Spleen (tissue), 11 donors: ENCODE results near the gene CXADR. TPM values are rescaled to one million over a fixed set of nuclear protein-coding genes. Genes with fewer than 3 reads are reported as not detected.

ENCODE experiments used
- DNase-seq: peaks from one replicate; pipeline ENCODE4 v3.0.0-alpha.2; 2020
- H3K27ac ChIP-seq, 8 donors: fragments of 200-600 bp; sonication (generic) in 7 of 8; 1 replicate in 4 of 8; 2 replicates in 4 of 8; pipeline versions ENCODE4 v1.5.0 to v1.8.0; 2016 to 2021; ENCODE audit warnings: inconsistent platforms in 4 of 8, mild to moderate bottlenecking in 4 of 8, moderate library complexity in 1 of 8
- H3K27me3 ChIP-seq, 7 donors: fragments of 200-600 bp; sonication (generic) in 6 of 7; replicated peaks in 1 of 7; 1 replicate in 4 of 7; 2 replicates in 3 of 7; pipeline versions ENCODE4 v1.5.0 to v1.8.0; 2016 to 2021; ENCODE audit warnings: inconsistent platforms in 3 of 7, mild to moderate bottlenecking in 1 of 7
- H3K36me3 ChIP-seq, 6 donors: fragments of 200-600 bp; sonication (generic) in 5 of 6; 1 replicate in 4 of 6; 2 replicates in 2 of 6; pipeline versions ENCODE4 v1.5.0 to v1.8.0; 2016 to 2021; ENCODE audit warnings: inconsistent platforms in 2 of 6
- H3K4me1 ChIP-seq, 6 donors: fragments of 200-600 bp; sonication (generic) in 5 of 6; 1 replicate in 3 of 6; 2 replicates in 3 of 6; pipeline versions ENCODE4 v1.5.0 to v1.8.0; 2016 to 2021; ENCODE audit warnings: inconsistent platforms in 3 of 6
- H3K4me3 ChIP-seq, 8 donors: fragments of 200-600 bp; sonication (generic) in 7 of 8; 1 replicate in 4 of 8; 2 replicates in 4 of 8; pipeline versions ENCODE4 v1.5.0 to v1.8.0; 2016 to 2021; ENCODE audit warnings: inconsistent platforms in 4 of 8, mild to moderate bottlenecking in 4 of 8, moderate library complexity in 2 of 8
- H3K9me3 ChIP-seq, 8 donors: fragments of 200-600 bp; sonication (generic) in 7 of 8; 1 replicate in 4 of 8; 2 replicates in 4 of 8; pipeline versions ENCODE4 v1.5.0 to v1.8.0; 2016 to 2021; ENCODE audit warnings: inconsistent platforms in 4 of 8
- POLR2A ChIP-seq, 3 donors: fragments of 450-650 bp; IDR thresholded peaks; one replicate each; pipeline ENCODE4 v1.5.1; 2017; ENCODE audit warnings: antibody characterized with exemption in 3 of 3, mild to moderate bottlenecking in 1 of 3
- POLR2AphosphoS5 ChIP-seq, 3 donors: sonication (generic); formaldehyde crosslinking; IDR thresholded peaks; one replicate each; pipeline ENCODE4 v1.5.1; 2017; ENCODE audit warnings: antibody characterized with exemption in 3 of 3
- WGBS, 5 donors: extraction: QIAGEN DNeasy Blood & Tissue Kit in 3 of 5; methylation state at CpG; one replicate each; pipeline versions ENCODE4 v1.1.5 to v1.1.7; 2013 to 2018; 5-methylcytosine and 5-hydroxymethylcytosine counted together
- intact Hi-C: fragments of 100-400 bp; cut with DNase I; formaldehyde crosslinking; loops from one replicate; pipeline ENCODE4 v1.15.0; 2023; ENCODE audit warnings: low total_unique reads
- polyA plus RNA-seq, 3 donors: library from polyadenylated mRNA; stranded (reverse); fragments of 200-250 nt; gene quantifications; one replicate each; pipeline ENCODE4 v1.2.1, GENCODE V29; 2013
- total RNA-seq, 7 donors: library from RNA; depleted of rRNA in 3 of 7; stranded (reverse); fragments of >200 nt in 3 of 7; fragmentation: NEBNext Ultra II Directional in 4 of 7; extraction: Animal tissue kit (Norgen Biotek cat#: 25700) in 4 of 7; gene quantifications; one replicate each; pipeline versions ENCODE4 v1.1.0 to v1.2.1, GENCODE V29; 2016 to 2021
- TF ChIP-seq, protein P1 (sequence below), 11 experiments: fragments of 200-600 bp in 7 of 11; fragments of 450-650 bp in 4 of 11; sonication (generic) in 4 of 11; IDR thresholded peaks in 8 of 11; conservative IDR thresholded peaks in 3 of 11; 1 replicate in 7 of 11; 2 replicates in 4 of 11; pipeline versions ENCODE4 v1.4.0 to v1.8.0; 2016 to 2021; ENCODE audit warnings: antibody characterized with exemption in 11 of 11, inconsistent platforms in 4 of 11, mild to moderate bottlenecking in 1 of 11
- donor health status: healthy with polysubstance abuse.
- donor health status: DM: no; HTN: no; CAD: no; lungs with moderate emphysema.
- donor health status: DM: no; HTN: no; CAD: no.
- donor health status: Bipolar disorder and iron deficiency.
- donor health status: healthy.
- donor health status: DM: no; HTN: no; CAD: no.
- donor health status: DM: yes; HTN: yes; CAD: no.

The CXADR gene
- total and polyA plus RNA-seq, 10 donors: 0.11 to 10.7 (median 2.8) TPM

DNA sequence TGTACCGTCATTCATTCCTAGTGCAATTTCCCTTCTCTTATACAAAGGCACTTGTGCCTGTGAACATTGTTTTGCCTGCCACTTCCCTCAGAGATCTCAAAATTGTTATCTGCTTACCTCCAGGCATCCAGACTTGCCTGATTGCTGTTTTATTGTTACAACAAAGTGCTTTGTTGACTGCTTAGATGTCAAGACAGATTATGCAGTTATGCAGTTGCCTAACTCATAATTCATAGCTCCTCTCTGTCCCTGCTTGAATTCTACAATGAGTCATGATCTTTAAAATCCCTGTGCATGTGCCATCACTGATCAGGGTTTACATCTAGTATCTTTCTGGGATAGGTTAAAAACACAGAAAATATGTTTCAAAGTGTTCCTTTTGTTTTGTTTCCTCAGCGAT lies 24.5 kb downstream of the CXADR start:
- Histone ChIP-seq H3K4me3 (no peak overlapping the region), H3K36me3 (no peaks in the 10 kb centered on the region), H3K27ac (no peak overlapping the region), H3K27me3 (peaks cover 0 to 16% (median 0%) of the 10 kb centered on the region in 7 donors), H3K4me1 (peaks cover 0 to 5% (median 0%) of the 10 kb centered on the region in 6 donors), H3K9me3 (no peaks in the 10 kb centered on the region)
- TF ChIP-seq POLR2A (IDR thresholded peaks at IDR 0.05) (no peak), POLR2AphosphoS5 (IDR thresholded peaks at IDR 0.05) (no peak)
- TF ChIP-seq, protein P1, sequence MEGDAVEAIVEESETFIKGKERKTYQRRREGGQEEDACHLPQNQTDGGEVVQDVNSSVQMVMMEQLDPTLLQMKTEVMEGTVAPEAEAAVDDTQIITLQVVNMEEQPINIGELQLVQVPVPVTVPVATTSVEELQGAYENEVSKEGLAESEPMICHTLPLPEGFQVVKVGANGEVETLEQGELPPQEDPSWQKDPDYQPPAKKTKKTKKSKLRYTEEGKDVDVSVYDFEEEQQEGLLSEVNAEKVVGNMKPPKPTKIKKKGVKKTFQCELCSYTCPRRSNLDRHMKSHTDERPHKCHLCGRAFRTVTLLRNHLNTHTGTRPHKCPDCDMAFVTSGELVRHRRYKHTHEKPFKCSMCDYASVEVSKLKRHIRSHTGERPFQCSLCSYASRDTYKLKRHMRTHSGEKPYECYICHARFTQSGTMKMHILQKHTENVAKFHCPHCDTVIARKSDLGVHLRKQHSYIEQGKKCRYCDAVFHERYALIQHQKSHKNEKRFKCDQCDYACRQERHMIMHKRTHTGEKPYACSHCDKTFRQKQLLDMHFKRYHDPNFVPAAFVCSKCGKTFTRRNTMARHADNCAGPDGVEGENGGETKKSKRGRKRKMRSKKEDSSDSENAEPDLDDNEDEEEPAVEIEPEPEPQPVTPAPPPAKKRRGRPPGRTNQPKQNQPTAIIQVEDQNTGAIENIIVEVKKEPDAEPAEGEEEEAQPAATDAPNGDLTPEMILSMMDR (IDR thresholded peaks at IDR 0.05 in 8 of 11, conservative IDR thresholded peaks at IDR 0.05 in 3 of 11): no peak
- DNase-seq: no peak
- intact Hi-C loops: no loop called here
- WGBS, 5 donors: 59 to 68% (median 63%) methylated on average over 2 of the region's 2 CpGs

DNA sequence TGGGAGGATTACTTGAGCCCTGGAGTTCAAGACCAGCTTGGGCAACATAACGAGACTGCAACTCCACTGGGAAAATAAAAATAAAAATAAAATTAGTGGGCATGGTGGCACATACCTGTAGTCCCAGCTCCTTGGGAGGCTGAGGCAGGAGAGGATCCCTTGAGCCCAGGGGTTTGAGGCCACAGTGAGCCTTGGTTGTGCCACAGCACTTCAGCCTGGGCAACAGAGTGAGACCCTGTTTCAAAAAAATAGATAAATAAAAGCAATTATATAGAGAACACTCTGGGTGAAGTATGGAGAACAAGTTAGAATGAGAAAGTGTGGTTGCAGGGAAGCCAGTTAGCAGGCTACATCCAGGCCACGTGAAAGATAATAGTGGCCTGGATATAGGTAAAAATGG lies 25.7 kb downstream of the CXADR start:
- 68 to 81% (median 81%) methylated on average over 2 of the region's 2 CpGs for WGBS, 5 donors
- TF ChIP-seq POLR2AphosphoS5 (IDR thresholded peaks at IDR 0.05) (no peak), POLR2A (IDR thresholded peaks at IDR 0.05) (no peak)
- TF ChIP-seq, protein P1 (IDR thresholded peaks at IDR 0.05 in 8 of 11, conservative IDR thresholded peaks at IDR 0.05 in 3 of 11): no peak
- no peaks in the 10 kb centered on the region for H3K9me3 ChIP-seq
- no peaks in the 10 kb centered on the region for H3K36me3 ChIP-seq
- H3K27ac ChIP-seq: no peak overlapping the region
- H3K27me3 ChIP-seq: peaks cover 0 to 16% (median 0%) of the 10 kb centered on the region in 7 donors
- DNase-seq: no peak
- H3K4me1 ChIP-seq: peaks cover 0 to 5% (median 0%) of the 10 kb centered on the region in 6 donors
- H3K4me3 ChIP-seq: no peak overlapping the region
- intact Hi-C loops: no loop called here

DNA sequence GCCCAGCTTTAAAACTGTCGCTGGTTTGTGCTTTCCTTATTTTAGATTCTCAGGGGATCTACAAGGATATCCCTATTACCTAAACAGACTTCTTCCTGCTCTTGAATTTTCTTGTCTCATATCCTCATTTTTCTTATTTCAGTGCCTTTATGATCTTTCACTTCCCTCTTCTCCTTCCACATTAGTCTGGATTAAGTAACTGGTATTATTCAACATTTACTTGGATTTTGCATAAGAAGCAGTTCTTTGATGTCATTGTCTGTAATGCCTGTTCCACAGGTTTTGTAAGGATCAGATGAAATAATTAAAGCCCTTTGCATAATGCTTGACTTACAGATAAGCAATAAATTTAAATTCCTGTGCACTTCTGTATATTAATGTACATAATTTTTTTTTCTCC lies 26.5 kb downstream of the CXADR start:
- Histone ChIP-seq H3K27me3 (peaks cover 0 to 16% (median 0%) of the 10 kb centered on the region in 7 donors), H3K4me1 (peaks cover 0 to 5% (median 0%) of the 10 kb centered on the region in 6 donors), H3K27ac (no peak overlapping the region), H3K4me3 (no peak overlapping the region), H3K36me3 (no peaks in the 10 kb centered on the region), H3K9me3 (no peaks in the 10 kb centered on the region)
- intact Hi-C loops: no loop called here
- 35 to 59% (median 40%) methylated on average over 1 of the region's 1 CpG for WGBS, 5 donors
- no peak for DNase-seq
- TF ChIP-seq POLR2A (IDR thresholded peaks at IDR 0.05): no peak
- TF ChIP-seq, protein P1 (IDR thresholded peaks at IDR 0.05 in 8 of 11, conservative IDR thresholded peaks at IDR 0.05 in 3 of 11): no peak
- TF ChIP-seq POLR2AphosphoS5 (IDR thresholded peaks at IDR 0.05): no peak

DNA sequence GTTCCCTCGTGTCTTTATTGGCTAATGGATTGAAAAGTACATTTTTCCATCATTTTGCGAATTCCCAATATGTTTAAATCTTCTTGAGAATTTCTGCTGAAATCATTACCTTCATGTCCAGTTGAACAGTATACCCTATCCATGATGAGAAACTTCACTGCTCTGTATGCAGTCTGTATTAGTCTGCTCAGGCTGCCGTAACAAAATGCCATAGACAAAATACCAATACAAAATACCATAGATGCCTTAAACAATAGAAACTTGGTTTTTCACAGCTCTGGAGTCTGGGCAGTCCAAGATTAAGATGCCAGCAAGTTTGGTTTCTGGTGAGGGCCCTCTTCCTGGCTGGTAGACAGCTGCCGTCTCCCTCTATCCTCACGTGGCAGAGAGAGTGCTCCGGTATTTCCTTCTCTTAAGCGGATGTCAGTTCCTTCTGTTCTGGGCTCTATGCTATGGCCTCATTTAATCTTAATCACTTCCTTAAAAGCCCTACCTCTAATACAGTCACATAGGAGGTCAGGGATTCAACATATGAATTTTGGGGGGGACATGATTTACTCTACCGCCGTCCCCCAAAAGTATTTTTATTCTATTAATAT lies 27.0 kb downstream of the CXADR start:
- WGBS, 5 donors: 68 to 80% (median 75%) methylated on average over 9 of the region's 9 CpGs
- TF ChIP-seq, protein P1 (IDR thresholded peaks at IDR 0.05 in 8 of 11, conservative IDR thresholded peaks at IDR 0.05 in 3 of 11): no peak
- TF ChIP-seq POLR2AphosphoS5 (IDR thresholded peaks at IDR 0.05) (no peak), POLR2A (IDR thresholded peaks at IDR 0.05) (no peak)
- H3K27me3 ChIP-seq: peaks cover 0 to 16% (median 0%) of the 10 kb centered on the region in 7 donors
- H3K27ac ChIP-seq: no peak overlapping the region
- H3K9me3 ChIP-seq: no peaks in the 10 kb centered on the region
- H3K4me1 ChIP-seq: peaks cover 0 to 5% (median 0%) of the 10 kb centered on the region in 6 donors
- intact Hi-C loops: no loop called here
- no peak overlapping the region for H3K4me3 ChIP-seq
- H3K36me3 ChIP-seq: no peaks in the 10 kb centered on the region
- DNase-seq: no peak
